Ecto neural progenitor cell (in vitro differentiated cells): Measurements from ENCODE around the gene SYTL3.
"Not testable (repeated sequence)": the region's sequence is repeated elsewhere in the genome, so short reads cannot be mapped to it uniquely, and the experiment has no call there.

Experiments
- DNase-seq: peaks from one replicate; pipeline ENCODE4 v3.0.0-alpha.2; 2018; ENCODE audit warnings: low spot score

SYTL3 gene

DNA sequence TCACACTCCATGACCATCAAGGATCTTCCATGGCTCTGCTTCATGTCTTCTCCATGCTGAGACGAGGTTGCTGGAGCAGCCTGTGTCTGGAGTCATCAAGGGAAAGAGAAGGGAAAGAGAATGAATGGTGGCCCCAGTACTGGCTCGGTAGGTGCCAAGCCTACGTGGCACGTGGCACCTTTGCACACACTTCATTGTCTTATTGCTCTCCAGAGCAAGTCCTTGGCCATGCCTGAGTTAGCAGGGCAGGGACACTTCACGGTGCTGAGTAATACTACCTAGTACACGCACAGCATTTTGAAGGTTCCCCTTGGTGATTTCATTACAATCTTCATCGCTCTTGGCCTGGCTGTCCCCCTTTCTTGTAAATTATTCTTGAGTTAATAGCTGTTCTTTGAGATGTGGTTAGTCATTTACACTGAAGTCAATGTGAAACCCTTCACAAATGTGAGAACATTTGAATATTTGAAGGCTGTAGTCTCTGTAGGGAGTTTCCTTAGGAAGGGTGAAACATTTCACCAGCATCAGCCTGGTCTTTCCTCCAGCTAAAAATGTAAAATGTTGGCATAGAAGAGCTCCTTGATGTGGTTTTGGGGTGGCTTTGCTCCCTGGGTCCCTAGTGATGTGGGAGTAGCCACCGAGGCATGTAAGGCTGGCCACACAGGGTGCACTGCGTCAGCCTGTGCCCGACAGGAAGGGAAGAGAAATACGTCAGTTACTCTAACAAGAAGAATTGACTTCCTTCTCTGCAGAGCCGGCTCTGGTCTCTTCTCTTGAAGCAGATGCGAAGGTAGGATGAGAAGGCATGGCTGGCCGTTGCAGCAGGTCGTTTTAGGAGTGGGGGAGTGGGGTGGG, at the start of gene SYTL3:
SYTL3 (plus strand) TSS at position 766 of the 855 bp plus-strand sequence. CDS start 13,215 bp downstream, outside the sequence.
- no peak for DNase-seq

DNA sequence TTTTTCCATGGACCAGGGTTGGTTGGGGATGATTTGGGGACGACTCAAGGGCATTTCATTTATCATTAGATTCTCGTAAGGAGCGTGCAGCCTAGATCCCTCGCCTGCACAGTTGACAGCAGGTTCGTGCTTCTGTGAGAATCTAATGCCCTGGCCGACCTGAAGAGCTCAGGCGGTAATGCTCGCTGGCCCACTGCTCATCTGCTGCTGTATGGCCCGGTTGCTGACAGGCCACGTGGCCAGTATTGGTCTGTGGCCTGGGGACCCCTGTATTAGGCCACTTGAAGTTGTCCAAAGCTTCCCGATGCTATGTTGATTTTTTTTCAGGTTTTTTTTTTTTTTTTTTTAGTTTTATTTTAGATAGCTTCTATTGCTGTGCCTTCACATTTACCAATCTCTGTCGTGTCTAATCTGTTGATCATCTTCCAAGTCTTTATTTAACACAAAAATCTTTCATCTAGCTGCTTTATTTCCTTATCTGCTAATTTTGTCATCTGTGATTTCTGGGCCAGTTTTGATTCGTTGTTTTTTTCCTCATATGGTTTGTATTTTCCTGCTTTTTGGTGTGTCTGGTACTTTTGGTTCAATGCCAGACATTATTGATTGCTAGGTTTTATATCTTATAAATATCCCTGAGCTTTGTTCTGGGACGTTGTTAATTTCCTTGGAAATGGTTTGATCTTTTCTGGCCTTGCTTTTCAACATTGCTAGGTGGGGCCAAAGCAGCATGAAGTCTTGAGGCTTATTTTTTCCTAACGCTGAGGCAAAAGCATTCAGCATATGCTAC, 46.4 kb upstream of the SYTL3 start:
- DNase-seq, result no peak

- no peak for DNase-seq
Observed at GRCh38 chr6:158604048-158604406, 45.8 kb upstream of the SYTL3 start.

GRCh38 chr6:158605266-158605878, 44.5 kb upstream of the SYTL3 start:
- DNase-seq, result peak; percentile 74

GRCh38 chr6:158606011-158606410, 43.8 kb upstream of the SYTL3 start:
- not testable (repeated sequence) for DNase-seq

DNA sequence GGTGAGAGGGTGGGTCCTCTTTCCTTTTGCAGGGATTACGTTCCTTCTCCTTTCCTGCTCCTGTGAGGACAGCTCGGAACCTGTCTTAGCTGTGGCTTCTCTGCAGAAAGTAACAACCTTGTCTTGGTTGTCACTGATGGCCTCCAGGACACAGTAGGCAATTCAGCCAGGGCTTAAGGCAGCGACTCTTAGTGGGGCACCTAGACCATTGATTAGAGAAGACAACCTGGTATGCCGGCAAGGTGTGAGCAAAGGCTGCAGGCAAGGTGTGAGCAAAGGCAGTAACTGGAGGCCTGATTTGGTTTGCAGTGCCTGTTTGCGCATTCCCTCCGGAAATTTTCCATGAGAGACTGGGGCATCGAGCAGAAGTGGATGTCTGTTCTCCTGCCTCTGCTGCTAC, 42.9 kb upstream of the SYTL3 start:
- no peak for DNase-seq

- no peak for DNase-seq
Observed at GRCh38 chr6:158607411-158608170, 42.3 kb upstream of the SYTL3 start.

DNA sequence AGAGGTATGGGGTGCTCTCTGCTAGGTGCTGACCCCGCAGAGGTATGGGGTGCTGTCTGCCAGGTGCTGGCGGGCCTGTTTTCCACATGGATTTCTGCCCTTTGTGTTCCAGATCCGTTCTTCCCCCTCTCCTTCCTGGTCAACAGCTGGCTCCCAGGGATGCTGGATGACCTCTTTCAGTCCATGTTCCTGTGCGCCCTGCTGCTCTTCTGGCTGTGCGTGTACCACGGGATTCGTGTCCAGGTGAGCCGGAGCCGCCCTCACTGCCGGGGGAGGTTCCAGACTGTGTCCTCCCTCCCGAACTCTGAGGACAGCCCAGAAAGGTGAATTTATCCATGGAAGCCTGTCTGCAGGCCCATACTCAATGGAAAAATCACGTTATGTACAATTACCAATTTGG, 41.6 kb upstream of the SYTL3 start:
- no peak for DNase-seq

DNA sequence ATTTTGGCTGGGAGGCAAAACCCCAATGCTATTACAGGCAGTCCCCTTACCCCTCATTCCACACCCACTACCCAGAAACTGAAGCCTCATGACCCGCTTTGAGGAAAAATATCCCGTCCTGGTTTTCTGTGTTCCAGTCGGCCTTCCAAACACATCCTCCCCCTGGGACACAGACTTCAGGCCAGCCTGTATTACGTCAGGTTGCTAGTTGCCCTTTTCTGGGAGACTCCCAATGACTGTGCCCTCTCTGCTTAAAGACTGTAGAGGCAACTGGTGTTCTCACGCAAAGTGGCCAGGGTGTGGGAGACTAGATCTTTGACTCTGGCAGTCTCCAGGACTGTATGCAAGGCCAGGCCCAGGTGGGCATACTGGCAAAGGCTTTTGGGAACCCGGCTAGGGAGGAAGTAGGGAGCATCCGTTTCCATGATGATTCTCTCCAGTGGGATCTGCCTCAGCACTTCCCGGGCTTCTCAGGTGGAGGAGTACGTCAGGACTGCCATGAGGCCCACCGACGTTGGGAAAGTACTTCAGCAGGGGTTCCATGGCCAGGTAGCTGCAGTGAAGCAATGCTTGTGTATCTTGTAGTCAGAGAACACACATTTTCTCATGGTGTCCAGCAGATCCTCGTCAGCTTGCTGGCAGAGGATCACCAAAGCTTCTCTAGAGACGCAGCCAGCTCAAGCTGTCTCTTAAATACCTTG, 40.2 kb upstream of the SYTL3 start:
- DNase-seq, result no peak

DNA sequence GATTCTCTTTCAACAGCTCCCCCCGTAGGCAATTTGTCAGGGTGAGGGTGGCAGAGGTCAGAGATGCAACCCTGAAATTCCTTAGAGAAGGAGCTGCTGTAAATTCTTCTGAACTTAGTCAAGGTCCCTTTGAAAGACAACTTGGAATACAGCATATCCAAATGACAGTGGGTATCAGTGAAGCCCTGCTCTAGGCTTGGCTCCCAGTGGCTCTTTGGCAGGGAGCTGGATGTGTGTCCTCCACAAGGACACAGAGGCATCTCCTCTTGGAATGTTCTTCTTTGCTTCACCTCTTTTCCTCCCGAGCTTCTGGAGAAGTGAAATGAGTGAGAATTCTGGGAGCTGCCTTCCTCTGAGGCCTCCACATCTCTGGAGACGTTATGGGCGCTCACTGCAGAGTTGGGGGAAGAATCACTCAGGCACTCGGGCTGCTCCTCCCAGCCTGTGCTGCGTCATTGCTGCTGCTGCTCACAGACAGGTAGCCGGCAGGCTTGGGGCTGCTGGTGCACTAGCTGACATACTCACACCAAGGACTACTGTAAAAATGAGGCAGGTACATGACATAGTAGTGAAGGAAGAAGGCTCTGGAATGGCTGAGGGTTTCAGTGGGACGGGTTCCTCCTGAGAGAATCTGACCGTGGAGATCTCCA, 39.4 kb upstream of the SYTL3 start:
- no peak for DNase-seq

DNA sequence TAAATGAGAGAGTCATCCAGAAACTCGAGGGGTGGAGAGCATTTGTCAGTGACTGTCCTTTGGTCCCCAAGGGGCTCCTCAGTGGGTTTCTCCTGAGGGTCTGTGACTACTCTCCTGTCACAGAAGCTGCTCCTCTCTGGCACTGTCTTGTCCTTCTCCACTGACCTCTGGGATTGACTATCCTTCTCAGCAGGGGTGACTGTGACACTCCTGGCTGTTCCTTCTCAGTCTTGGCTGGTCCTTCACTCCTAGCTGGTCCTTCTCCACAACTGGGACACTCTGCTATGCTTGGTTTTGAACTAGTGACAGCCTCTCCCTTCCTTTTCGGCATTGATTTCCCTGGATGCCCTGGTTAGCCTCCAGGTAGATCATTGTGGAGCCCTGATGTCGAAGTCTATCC, 38.8 kb upstream of the SYTL3 start:
- no peak for DNase-seq

DNA sequence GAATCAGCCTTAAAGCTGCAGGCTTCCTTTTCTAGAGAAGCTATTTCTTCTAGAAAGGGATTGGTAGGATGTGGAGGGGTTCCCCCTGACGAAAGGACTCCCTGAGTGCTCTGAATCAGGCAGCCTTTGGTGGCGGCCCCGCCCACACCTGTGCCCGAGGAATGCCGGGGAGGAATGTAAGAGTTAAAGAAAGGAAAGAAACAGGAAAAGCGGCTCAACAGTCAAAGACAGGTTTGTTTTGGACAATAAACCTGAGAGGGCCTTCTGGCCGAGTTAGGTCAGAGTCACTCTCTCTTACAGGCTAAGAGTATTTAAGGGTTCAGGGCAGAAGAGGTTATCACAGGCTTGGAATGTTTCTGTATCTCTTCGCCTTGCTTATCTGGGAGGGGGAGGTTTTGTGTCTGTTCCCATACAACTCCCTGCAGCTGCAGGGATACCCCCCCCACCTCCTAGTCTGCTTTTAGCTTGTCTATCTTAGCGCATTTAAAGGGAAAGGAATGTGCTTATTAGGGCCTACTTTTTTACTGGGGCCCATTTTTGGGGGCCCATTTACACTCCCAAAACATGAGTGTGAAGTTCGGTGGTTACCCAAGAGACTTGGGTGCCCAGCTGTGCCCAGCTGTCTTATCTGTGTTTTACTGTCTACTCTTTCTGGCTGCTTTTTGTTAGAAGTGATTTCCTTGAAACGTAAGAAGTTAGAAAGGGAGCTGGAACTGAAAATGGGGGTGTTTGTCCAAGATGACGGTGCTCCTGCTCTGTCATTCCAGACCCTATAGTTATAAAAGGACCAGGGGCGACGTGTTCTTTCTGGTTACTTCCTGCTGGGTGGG, 38.1 kb upstream of the SYTL3 start:
- no peak for DNase-seq

- not testable (repeated sequence) for DNase-seq
Observed at GRCh38 chr6:158614606-158615005, 35.2 kb upstream of the SYTL3 start.

- DNase-seq, result not testable (repeated sequence)
Observed at GRCh38 chr6:158618289-158618688, 31.6 kb upstream of the SYTL3 start.

DNA sequence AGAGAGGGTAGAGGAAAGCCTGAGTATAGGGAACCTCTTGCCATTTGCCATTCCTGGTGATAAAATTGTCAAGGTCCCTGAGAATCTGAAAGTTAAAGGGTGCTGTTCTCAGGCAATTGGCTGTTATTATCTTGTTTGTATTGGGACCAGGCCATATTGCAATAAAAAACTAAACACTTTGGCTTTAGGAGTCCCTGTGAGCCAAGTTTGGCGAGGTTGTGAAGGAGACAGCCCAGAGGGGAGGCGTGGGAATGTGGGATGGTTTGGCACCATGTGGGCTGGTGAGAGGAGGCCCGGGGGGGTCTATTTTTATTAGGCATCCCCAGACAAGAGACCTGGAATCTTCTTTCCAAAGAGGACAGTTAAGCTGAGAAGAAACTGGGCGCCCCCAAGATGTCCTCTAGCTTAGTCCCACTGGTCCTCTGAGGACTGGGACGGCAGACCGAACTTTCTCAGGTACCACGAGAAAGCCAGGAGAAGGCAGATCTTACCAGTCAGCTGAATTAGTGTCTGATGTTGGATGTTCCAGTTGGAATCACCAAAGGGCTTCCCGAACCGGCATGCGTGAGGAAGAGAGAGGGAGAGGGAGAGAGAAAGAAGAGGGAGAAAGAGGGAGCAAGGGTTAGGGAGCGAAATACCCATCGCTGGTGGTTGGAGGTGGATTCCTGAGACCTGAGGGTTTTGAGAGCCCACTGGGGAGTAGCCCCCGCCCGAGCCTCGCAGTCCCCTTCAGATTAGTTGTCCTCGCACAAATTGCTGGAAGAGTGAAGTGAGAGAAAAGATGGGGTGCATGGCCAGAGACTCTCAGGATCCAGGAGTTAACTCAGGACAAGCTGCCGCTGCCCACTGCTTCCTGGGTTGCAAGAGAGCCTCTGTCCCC, 29.7 kb upstream of the SYTL3 start:
- no peak for DNase-seq

- no peak for DNase-seq
Observed at GRCh38 chr6:158620963-158621693, 28.7 kb upstream of the SYTL3 start.

- no peak for DNase-seq
Observed at GRCh38 chr6:158621694-158622544, 27.9 kb upstream of the SYTL3 start.
